Pancreas (tissue), 10 donors: ENCODE results near the gene RFPL4A. TPM values are rescaled to one million over a fixed set of nuclear protein-coding genes. Genes with fewer than 3 reads are reported as not detected.

Source experiments
- ATAC-seq, 4 donors: fragments of 200-7000 bp; cut with Tn5 transposase; one replicate each; pipeline versions ENCODE4 v1.8.0 to v1.9.1; 2020; ENCODE audit warnings: mild to moderate bottlenecking in 4 of 4, moderate library complexity in 4 of 4
- DNase-seq, 6 donors: peaks; one replicate each; pipeline ENCODE4 v3.0.0-alpha.2; 2020
- FAIRE-seq: peaks from 2 replicates; lab custom pipeline; 2012; peaks lifted over from hg19 to GRCh38; lab: Jason Lieb, UNC
- H3K27ac ChIP-seq, 4 donors: fragments of 200-600 bp; sonication (generic); 1 replicate in 3 of 4; 2 replicates in 1 of 4; pipeline versions ENCODE4 v1.5.0 to v1.8.0; 2020
- H3K27me3 ChIP-seq, 4 donors: fragments of 200-600 bp; one replicate each; pipeline ENCODE4 v1.8.0; 2021
- H3K36me3 ChIP-seq, 3 donors: fragments of 200-600 bp; sonication (generic) in 1 of 3; one replicate each; pipeline versions ENCODE4 v1.5.0 to v1.8.0; 2020 to 2021
- H3K4me1 ChIP-seq, 3 donors: fragments of 200-600 bp; one replicate each; pipeline ENCODE4 v1.8.0; 2021
- H3K4me3 ChIP-seq, 4 donors: fragments of 200-600 bp; sonication (generic) in 2 of 4; one replicate each; pipeline versions ENCODE4 v1.5.0 to v1.8.0; 2020 to 2021
- H3K9me3 ChIP-seq, 4 donors: fragments of 200-600 bp; one replicate each; pipeline ENCODE4 v1.8.0; 2021
- CTCF ChIP-seq, 4 donors: fragments of 200-600 bp; sonication (generic) in 3 of 4; IDR thresholded peaks; one replicate each; pipeline versions ENCODE4 v1.5.0 to v1.8.0; 2021; ENCODE audit warnings: antibody characterized with exemption in 4 of 4
- WGBS, 2 donors: extraction: QIAGEN DNeasy Blood & Tissue Kit; methylation state at CpG; one replicate each; pipeline ENCODE4 v1.1.7; 2013; 5-methylcytosine and 5-hydroxymethylcytosine counted together
- intact Hi-C, 3 donors: fragments of 100-400 bp; cut with DNase I; formaldehyde crosslinking; loops; one replicate each; pipeline versions ENCODE4 v1.11.1 to v1.14.2; 2022
- polyA plus RNA-seq, 2 donors: library from polyadenylated mRNA; stranded (reverse); fragments of 200-250 nt; gene quantifications; one replicate each; pipeline ENCODE4 v1.2.3, GENCODE V29; 2013
- total RNA-seq, 6 donors: library from RNA; stranded (reverse); fragmentation: NEBNext Ultra II Directional in 4 of 6; extraction: Animal tissue kit (Norgen Biotek cat#: 25700) in 4 of 6; gene quantifications; one replicate each; pipeline versions ENCODE4 v1.2.1 to v1.2.4, GENCODE V29; 2021 to 2023
- donor health status: healthy with polysubstance abuse.
- donor health status: DM: no; HTN: no; CAD: no; lungs with moderate emphysema.
- donor health status: DM: no; HTN: no; CAD: no.
- donor health status: control.
- donor health status: control.
- donor health status: Bipolar disorder and iron deficiency.
- donor health status: DM: yes; HTN: yes; CAD: no.
- donor health status: DM: no; HTN: no; CAD: no.
- donor health status: DM: no; HTN: no; CAD: no.
- donor health status: DM: yes; HTN: yes; CAD: no.

RFPL4A gene
- total and polyA plus RNA-seq, 8 donors, result 0.17 to 0.75 (median 0.70) TPM; not detected in 5

GRCh38 chr19:55802281-55802680 is 43.4 kb downstream of the RFPL4A start:
- FAIRE-seq (no peak), DNase-seq (no peak), ATAC-seq (no peak)
- Histone ChIP-seq H3K4me1 (no peaks in the 10 kb centered on the region), H3K27me3 (no peaks in the 10 kb centered on the region), H3K4me3 (no peak overlapping the region), H3K27ac (no peak overlapping the region), H3K9me3 (no peaks in the 10 kb centered on the region), H3K36me3 (no peaks in the 10 kb centered on the region)
- no peak for TF ChIP-seq CTCF (IDR thresholded peaks at IDR 0.05)
- WGBS, 2 donors, result 69 to 70% methylated on average over 2 of the region's 2 CpGs
- intact Hi-C loops, result no loop called here

- DNase-seq, result peak; percentile 61 to 90 (median 72)
- Histone ChIP-seq H3K9me3 (no peaks in the 10 kb centered on the region), H3K4me1 (no peaks in the 10 kb centered on the region), H3K27me3 (no peaks in the 10 kb centered on the region), H3K4me3 (no peak overlapping the region), H3K27ac (no peak overlapping the region), H3K36me3 (no peaks in the 10 kb centered on the region)
- no peak for FAIRE-seq
- WGBS, 2 donors, result 18 to 21% methylated on average over 20 of the region's 20 CpGs
- peak; percentile 95 to 99 (median 97) for ATAC-seq
- intact Hi-C loops, result loop anchor here in 2 of 3 donors (5.0 to 10.0 kb wide), 2 partner anchors 107 to 115 kb away; no protein-coding TSS in a partner anchor
- TF ChIP-seq CTCF (IDR thresholded peaks at IDR 0.05), result peak; percentile 15 to 46 (median 36)
Observed at GRCh38 chr19:55809381-55810058, 50.6 kb downstream of the RFPL4A start.

GRCh38 chr19:55811340-55811739 is 52.4 kb downstream of the RFPL4A start:
- intact Hi-C loops, result loop anchor here in 2 of 3 donors (5.0 to 10.0 kb wide), 2 partner anchors 109 to 117 kb away; no protein-coding TSS in a partner anchor
- FAIRE-seq, result no peak
- no peak for TF ChIP-seq CTCF (IDR thresholded peaks at IDR 0.05)

GRCh38 chr19:55812449-55812848 is 53.6 kb downstream of the RFPL4A start:
- 40 to 55% methylated on average over 7 of the region's 7 CpGs for WGBS, 2 donors
- FAIRE-seq, result no peak

More at GRCh38 chr19:55811340-55811739, 52.4 kb downstream of the RFPL4A start:
- no peaks in the 10 kb centered on the region for H3K4me1 ChIP-seq
- no peaks in the 10 kb centered on the region for H3K9me3 ChIP-seq
- WGBS, 2 donors, result 52 to 65% methylated on average over 3 of the region's 3 CpGs
- DNase-seq, result no peak
- ATAC-seq, result no peak
- no peak overlapping the region for H3K4me3 ChIP-seq
- no peaks in the 10 kb centered on the region for H3K36me3 ChIP-seq
- H3K27me3 ChIP-seq, result no peaks in the 10 kb centered on the region
- no peak overlapping the region for H3K27ac ChIP-seq

More at GRCh38 chr19:55812449-55812848, 53.6 kb downstream of the RFPL4A start:
- Histone ChIP-seq H3K36me3 (no peaks in the 10 kb centered on the region), H3K4me1 (no peaks in the 10 kb centered on the region), H3K27ac (no peak overlapping the region), H3K9me3 (no peaks in the 10 kb centered on the region), H3K27me3 (no peaks in the 10 kb centered on the region), H3K4me3 (no peak overlapping the region)
- intact Hi-C loops, result loop anchor here in 2 of 3 donors (5.0 to 10.0 kb wide), 2 partner anchors 110 to 118 kb away; no protein-coding TSS in a partner anchor
- TF ChIP-seq CTCF (IDR thresholded peaks at IDR 0.05), result no peak
- ATAC-seq, result no peak
- no peak for DNase-seq

Other genes starting within 250 kb of the RFPL4A start
- gene SBK2, start 222.0 kb upstream of the RFPL4A start, total RNA-seq, result under 1 TPM in 1 of 6 donors, not detected in 5; 0.43 TPM
- under 1 TPM; 0.28 to 0.46 TPM for gene SBK2, start 222.0 kb upstream of the RFPL4A start, polyA plus RNA-seq
- gene SBK3, start 213.6 kb upstream of the RFPL4A start, total RNA-seq, result under 1 TPM in 2 of 6 donors, not detected in 4; 0.19 to 0.28 TPM
- under 1 TPM; 0.11 to 0.16 TPM for gene SBK3, start 213.6 kb upstream of the RFPL4A start, polyA plus RNA-seq
- 10 to 100 TPM in 1 of 6 donors, 1 to 10 TPM in 5; 6.5 to 12.7 (median 9.2) TPM for gene ZNF579, start 178.2 kb upstream of the RFPL4A start, total RNA-seq
- gene ZNF579, start 178.2 kb upstream of the RFPL4A start, polyA plus RNA-seq, result 10 to 100 TPM; 11.6 to 16.1 TPM
- 10 to 100 TPM in 2 of 6 donors, 1 to 10 TPM in 4; 6.8 to 12.1 (median 8.9) TPM for gene FIZ1, start 159.6 kb upstream of the RFPL4A start, total RNA-seq
- gene FIZ1, start 159.6 kb upstream of the RFPL4A start, polyA plus RNA-seq, result 10 to 100 TPM; 12.6 TPM
- gene ZNF524, start 158.8 kb upstream of the RFPL4A start, total RNA-seq, result 10 to 100 TPM; 17.1 to 37.0 (median 33.1) TPM
- gene ZNF524, start 158.8 kb upstream of the RFPL4A start, polyA plus RNA-seq, result 10 to 100 TPM; 26.7 to 79.4 TPM
- 1 to 10 TPM; 6.6 to 9.0 (median 7.8) TPM for gene ZNF865, start 153.4 kb upstream of the RFPL4A start, total RNA-seq
- 1 to 10 TPM; 5.7 to 9.7 TPM for gene ZNF865, start 153.4 kb upstream of the RFPL4A start, polyA plus RNA-seq
- gene ZNF784, start 134.5 kb upstream of the RFPL4A start, total RNA-seq, result 1 to 10 TPM; 3.7 to 5.8 (median 4.6) TPM
- 10 to 100 TPM; 10.3 to 12.9 TPM for gene ZNF784, start 134.5 kb upstream of the RFPL4A start, polyA plus RNA-seq
- 10 to 100 TPM; 12.7 to 24.3 (median 17.6) TPM for gene ZNF580, start 118.1 kb upstream of the RFPL4A start, total RNA-seq
- gene ZNF580, start 118.1 kb upstream of the RFPL4A start, polyA plus RNA-seq, result 10 to 100 TPM; 35.0 to 40.5 TPM
- gene ZNF581, start 115.4 kb upstream of the RFPL4A start, total RNA-seq, result 10 to 100 TPM; 12.9 to 23.2 (median 16.9) TPM
- gene ZNF581, start 115.4 kb upstream of the RFPL4A start, polyA plus RNA-seq, result 10 to 100 TPM; 13.8 to 16.6 TPM
- gene CCDC106, start 110.9 kb upstream of the RFPL4A start, total RNA-seq, result 1 to 10 TPM; 3.2 to 6.2 (median 5.0) TPM
- 10 to 100 TPM; 20.7 to 22.8 TPM for gene CCDC106, start 110.9 kb upstream of the RFPL4A start, polyA plus RNA-seq
- gene U2AF2, start 104.1 kb upstream of the RFPL4A start, total RNA-seq, result 10 to 100 TPM; 38.4 to 97.0 (median 58.8) TPM
- 100 to 1,000 TPM in 1 of 2 donors, 10 to 100 TPM in 1; 74.8 to 113 TPM for gene U2AF2, start 104.1 kb upstream of the RFPL4A start, polyA plus RNA-seq
- 100 to 1,000 TPM in 1 of 6 donors, 10 to 100 TPM in 5; 64.9 to 102 (median 84.6) TPM for gene EPN1, start 83.9 kb upstream of the RFPL4A start, total RNA-seq
- gene EPN1, start 83.9 kb upstream of the RFPL4A start, polyA plus RNA-seq, result 10 to 100 TPM; 38.4 to 76.8 TPM
- gene NLRP9, start 20.7 kb upstream of the RFPL4A start, total RNA-seq, result under 1 TPM in 2 of 6 donors, not detected in 4; 0.09 to 0.12 TPM
- gene NLRP9, start 20.7 kb upstream of the RFPL4A start, polyA plus RNA-seq, result under 1 TPM; 0.04 to 0.05 TPM
- not detected for gene RFPL4AL1, start 10.0 kb downstream of the RFPL4A start, total RNA-seq
- gene RFPL4AL1, start 10.0 kb downstream of the RFPL4A start, polyA plus RNA-seq, result not detected
- gene NLRP11, start 72.9 kb downstream of the RFPL4A start, total RNA-seq, result under 1 TPM in 5 of 6 donors, not detected in 1; 0.06 to 0.22 (median 0.14) TPM
- under 1 TPM; 0.04 to 0.09 TPM for gene NLRP11, start 72.9 kb downstream of the RFPL4A start, polyA plus RNA-seq
- gene NLRP4, start 77.4 kb downstream of the RFPL4A start, total RNA-seq, result not detected
- gene NLRP4, start 77.4 kb downstream of the RFPL4A start, polyA plus RNA-seq, result not detected
- gene NLRP13, start 173.2 kb downstream of the RFPL4A start, total RNA-seq, result not detected
- gene NLRP13, start 173.2 kb downstream of the RFPL4A start, polyA plus RNA-seq, result under 1 TPM in 1 of 2 donors, not detected in 1; 0.02 TPM
- gene NLRP8, start 188.7 kb downstream of the RFPL4A start, total RNA-seq, result not detected
- not detected for gene NLRP8, start 188.7 kb downstream of the RFPL4A start, polyA plus RNA-seq
- not detected for gene NLRP5, start 227.7 kb downstream of the RFPL4A start, total RNA-seq
- not detected for gene NLRP5, start 227.7 kb downstream of the RFPL4A start, polyA plus RNA-seq